ENCODE measurements around the gene AGPAT4.

DNA sequence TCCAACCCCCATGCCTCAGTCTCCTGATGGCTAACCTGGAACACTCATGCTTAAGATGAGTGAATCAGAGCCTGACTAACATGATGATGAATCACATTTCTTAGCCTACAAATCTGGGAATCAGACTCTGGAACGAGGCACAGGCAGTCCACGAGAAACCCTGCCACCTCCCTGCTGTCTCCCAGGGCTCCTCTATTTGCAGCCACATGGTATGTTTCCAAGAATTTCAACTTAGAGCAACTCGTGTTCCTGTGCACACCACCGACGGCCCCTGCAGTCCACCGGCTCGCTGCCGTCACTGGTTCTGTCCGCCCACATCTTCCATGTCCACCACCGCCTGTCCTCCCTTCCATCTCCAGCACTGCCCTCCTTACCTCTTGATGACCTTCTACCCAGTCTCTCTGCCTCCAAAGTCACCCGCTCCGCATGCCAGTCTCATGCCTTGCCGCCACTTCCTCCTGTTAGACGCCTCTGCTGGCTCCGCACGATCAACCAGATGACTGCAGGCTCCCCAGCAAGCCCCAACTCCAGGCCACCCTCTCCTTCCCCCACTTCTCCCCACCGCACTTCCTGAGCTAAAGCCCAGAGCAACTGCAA is 87.6 kb downstream of the AGPAT4 start:
- TF ChIP-seq EZH2 (IDR thresholded peaks at IDR 0.05) (no peak), FOXP2 (optimal IDR thresholded peaks at IDR 0.05; ENCODE audit: control extremely low read depth, extremely low read length, insufficient read depth) (no peak)

Measured in SK-N-MC (cell line).